Uterus (tissue), 2 donors: ENCODE measurements around the gene ZNF831.

Experiments used
- POLR2A ChIP-seq, 2 donors: fragments of 450-650 bp; IDR thresholded peaks; one replicate each; pipeline ENCODE4 v1.6.1; 2016; ENCODE audit warnings: antibody characterized with exemption in 2 of 2, mild to moderate bottlenecking in 1 of 2, moderate library complexity in 1 of 2
- TF ChIP-seq, protein P1 (sequence below), 4 experiments: fragments of 200-600 bp in 2 of 4; fragments of 450-650 bp in 2 of 4; sonication (generic) in 2 of 4; IDR thresholded peaks; one replicate each; pipeline ENCODE4 v1.5.1; 2016 to 2019; ENCODE audit warnings: antibody characterized with exemption in 4 of 4, mild to moderate bottlenecking in 2 of 4, moderate library complexity in 1 of 4

GRCh38 chr20:59171986-59172385 lies 8.4 kb downstream of the ZNF831 start:
- TF ChIP-seq, protein P1, sequence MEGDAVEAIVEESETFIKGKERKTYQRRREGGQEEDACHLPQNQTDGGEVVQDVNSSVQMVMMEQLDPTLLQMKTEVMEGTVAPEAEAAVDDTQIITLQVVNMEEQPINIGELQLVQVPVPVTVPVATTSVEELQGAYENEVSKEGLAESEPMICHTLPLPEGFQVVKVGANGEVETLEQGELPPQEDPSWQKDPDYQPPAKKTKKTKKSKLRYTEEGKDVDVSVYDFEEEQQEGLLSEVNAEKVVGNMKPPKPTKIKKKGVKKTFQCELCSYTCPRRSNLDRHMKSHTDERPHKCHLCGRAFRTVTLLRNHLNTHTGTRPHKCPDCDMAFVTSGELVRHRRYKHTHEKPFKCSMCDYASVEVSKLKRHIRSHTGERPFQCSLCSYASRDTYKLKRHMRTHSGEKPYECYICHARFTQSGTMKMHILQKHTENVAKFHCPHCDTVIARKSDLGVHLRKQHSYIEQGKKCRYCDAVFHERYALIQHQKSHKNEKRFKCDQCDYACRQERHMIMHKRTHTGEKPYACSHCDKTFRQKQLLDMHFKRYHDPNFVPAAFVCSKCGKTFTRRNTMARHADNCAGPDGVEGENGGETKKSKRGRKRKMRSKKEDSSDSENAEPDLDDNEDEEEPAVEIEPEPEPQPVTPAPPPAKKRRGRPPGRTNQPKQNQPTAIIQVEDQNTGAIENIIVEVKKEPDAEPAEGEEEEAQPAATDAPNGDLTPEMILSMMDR (IDR thresholded peaks at IDR 0.05): no peak
- TF ChIP-seq POLR2A (IDR thresholded peaks at IDR 0.05): no peak
